ENCODE data around the gene MYO18B. TPM values are rescaled to one million over a fixed set of nuclear protein-coding genes. Genes with fewer than 3 reads are reported as not detected.

Gene MYO18B
- polyA plus RNA-seq, 1 donor (not counting 4 experiments of a cell fraction or from before 2014, with no cell fraction given): not detected

DNA sequence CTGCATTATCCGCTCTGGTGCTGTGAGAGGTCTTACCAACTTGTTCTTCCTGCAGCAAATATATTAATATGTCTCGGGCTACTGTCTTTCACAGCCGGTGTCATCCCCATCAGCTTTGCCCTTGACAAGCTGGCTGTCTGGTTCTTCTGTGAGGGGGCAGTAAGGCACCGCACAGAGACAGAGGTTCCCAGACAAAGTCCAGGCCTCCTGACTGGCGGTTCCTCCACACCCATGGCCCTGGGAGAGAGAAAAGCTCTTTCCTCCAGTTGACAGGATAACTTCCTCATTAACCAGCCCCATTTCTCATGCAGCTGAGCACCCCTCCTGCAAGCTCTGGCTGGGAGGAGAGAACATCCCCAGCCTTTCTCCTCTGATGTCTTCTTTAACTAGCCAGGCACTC lies 214.8 kb downstream of the MYO18B start:
- dilution Hi-C loops (cut with MboI; ENCODE audit: extremely low pct_ligation_motif_present, low sequenced_read_pairs): no loop called here
- no peak overlapping the region for H3K4me2 ChIP-seq (ENCODE audit: control insufficient read depth, extremely low read depth, insufficient read depth, low read depth, low read length)
- no peaks in the 10 kb centered on the region for H3K9me3 ChIP-seq (ENCODE audit: control insufficient read depth, low read depth, low read length)
- TF ChIP-seq CTCF (optimal IDR thresholded peaks at IDR 0.05 in 1 of 3, IDR thresholded peaks at IDR 0.05 in 1 of 3, conservative IDR thresholded peaks at IDR 0.05 in 1 of 3; ENCODE audit: extremely low read depth in 1 of 3, insufficient read depth in 2 of 3, low read length in 3 of 3) (no peak), EZH2 (IDR thresholded peaks at IDR 0.05; ENCODE audit: low read length) (no peak)
- no peak for FAIRE-seq
- no peak overlapping the region for H2AFZ ChIP-seq (ENCODE audit: control insufficient read depth, low read length)
- no peak overlapping the region for H3K9ac ChIP-seq (ENCODE audit: control insufficient read depth, extremely low read depth, insufficient read depth, low read length)
- no peaks in the 10 kb centered on the region for H3K27me3 ChIP-seq (ENCODE audit: control insufficient read depth, extremely low read depth, insufficient read depth, low read length)
- no peak overlapping the region for H3K27ac ChIP-seq (ENCODE audit: control insufficient read depth, insufficient read depth, low read length)
- H3K4me3 ChIP-seq (ENCODE audit: control insufficient read depth in 2 of 3, extremely low read depth in 1 of 3, insufficient read depth in 2 of 3, low read depth in 1 of 3, low read length in 3 of 3): no peak overlapping the region
- H3K36me3 ChIP-seq (ENCODE audit: control insufficient read depth in 2 of 2, extremely low read depth in 1 of 2, insufficient read depth in 2 of 2, low read length in 2 of 2): no peaks in the 10 kb centered on the region
- no peak for DNase-seq (ENCODE audit: low read depth, low spot score)
- H3K4me1 ChIP-seq (ENCODE audit: control insufficient read depth, extremely low read depth, insufficient read depth, low read length): no peaks in the 10 kb centered on the region
- no peaks in the 10 kb centered on the region for H4K20me1 ChIP-seq (ENCODE audit: control insufficient read depth, extremely low read depth, insufficient read depth, low read length)
- no peaks in the 10 kb centered on the region for H3K9me1 ChIP-seq (ENCODE audit: control insufficient read depth, extremely low read depth, insufficient read depth, low read length)
- no peaks in the 10 kb centered on the region for H3K79me2 ChIP-seq (ENCODE audit: control insufficient read depth, insufficient read depth, low read length)

DNA sequence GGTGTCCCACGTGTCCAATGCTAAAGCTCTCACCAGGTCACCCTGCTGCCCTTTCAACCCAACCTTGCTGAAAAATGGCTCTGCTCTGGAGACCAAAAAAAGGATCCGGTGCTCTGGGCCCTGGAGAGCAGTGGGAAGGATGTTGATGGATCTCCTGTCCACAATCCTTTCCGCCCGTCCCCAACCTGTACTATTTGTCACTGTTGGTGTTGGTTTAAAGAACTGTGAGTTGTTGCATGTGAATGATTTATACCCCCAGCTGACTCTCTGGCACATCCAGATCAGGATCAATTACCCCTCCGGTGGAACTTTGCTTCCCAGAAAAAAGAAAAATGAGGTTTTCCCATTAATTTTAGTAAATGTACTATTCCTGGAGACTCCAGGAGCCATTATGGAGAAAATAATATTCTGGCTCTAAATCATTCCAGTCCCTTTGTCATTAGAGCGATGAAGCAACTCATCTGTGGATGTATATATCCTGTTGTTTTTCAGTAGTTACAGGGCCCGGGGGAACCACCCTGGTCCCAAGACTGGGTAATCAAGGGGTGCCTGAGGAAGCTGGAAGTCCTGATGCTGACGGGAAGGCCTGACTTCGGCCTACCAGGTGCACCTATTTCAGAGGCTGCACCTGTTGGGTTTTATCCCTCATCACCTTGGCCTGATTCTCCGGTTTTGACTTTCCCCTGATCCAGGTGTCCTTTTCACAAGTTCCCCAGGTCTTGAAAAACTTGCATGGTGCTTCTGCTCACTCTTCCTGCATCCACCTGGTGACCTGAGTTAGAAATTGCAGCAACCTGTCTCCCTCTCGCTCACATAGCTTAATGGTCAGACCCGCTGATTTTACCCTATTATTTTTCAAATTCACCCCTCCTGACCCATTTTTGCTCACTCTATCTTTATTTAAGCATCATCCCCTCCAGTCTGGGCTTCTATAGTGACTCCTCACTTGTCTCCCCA lies 218.1 kb downstream of the MYO18B start:
- FAIRE-seq: no peak
- Histone ChIP-seq H3K9me3 (ENCODE audit: control insufficient read depth, low read depth, low read length) (no peaks in the 10 kb centered on the region), H3K4me3 (ENCODE audit: control insufficient read depth in 2 of 3, extremely low read depth in 1 of 3, insufficient read depth in 2 of 3, low read depth in 1 of 3, low read length in 3 of 3) (no peak overlapping the region), H3K79me2 (ENCODE audit: control insufficient read depth, insufficient read depth, low read length) (no peaks in the 10 kb centered on the region), H3K4me2 (ENCODE audit: control insufficient read depth, extremely low read depth, insufficient read depth, low read depth, low read length) (no peak overlapping the region), H2AFZ (ENCODE audit: control insufficient read depth, low read length) (no peak overlapping the region), H3K4me1 (ENCODE audit: control insufficient read depth, extremely low read depth, insufficient read depth, low read length) (no peaks in the 10 kb centered on the region), H3K9ac (ENCODE audit: control insufficient read depth, extremely low read depth, insufficient read depth, low read length) (no peak overlapping the region), H4K20me1 (ENCODE audit: control insufficient read depth, extremely low read depth, insufficient read depth, low read length) (no peaks in the 10 kb centered on the region), H3K36me3 (ENCODE audit: control insufficient read depth in 2 of 2, extremely low read depth in 1 of 2, insufficient read depth in 2 of 2, low read length in 2 of 2) (no peaks in the 10 kb centered on the region), H3K9me1 (ENCODE audit: control insufficient read depth, extremely low read depth, insufficient read depth, low read length) (no peaks in the 10 kb centered on the region), H3K27ac (ENCODE audit: control insufficient read depth, insufficient read depth, low read length) (no peak overlapping the region), H3K27me3 (ENCODE audit: control insufficient read depth, extremely low read depth, insufficient read depth, low read length) (no peaks in the 10 kb centered on the region)
- DNase-seq (ENCODE audit: low read depth, low spot score): no peak
- dilution Hi-C loops (cut with MboI; ENCODE audit: extremely low pct_ligation_motif_present, low sequenced_read_pairs): no loop called here
- TF ChIP-seq CTCF (optimal IDR thresholded peaks at IDR 0.05 in 1 of 3, IDR thresholded peaks at IDR 0.05 in 1 of 3, conservative IDR thresholded peaks at IDR 0.05 in 1 of 3; ENCODE audit: extremely low read depth in 1 of 3, insufficient read depth in 2 of 3, low read length in 3 of 3) (no peak), EZH2 (IDR thresholded peaks at IDR 0.05; ENCODE audit: low read length) (no peak)

Data from keratinocyte (primary cell).